ENCODE results near the gene SPOCK3. TPM values are rescaled to one million over a fixed set of nuclear protein-coding genes. Genes with fewer than 3 reads are reported as not detected.

Gene SPOCK3
- polyA plus RNA-seq, 1 experiment, result not detected

DNA sequence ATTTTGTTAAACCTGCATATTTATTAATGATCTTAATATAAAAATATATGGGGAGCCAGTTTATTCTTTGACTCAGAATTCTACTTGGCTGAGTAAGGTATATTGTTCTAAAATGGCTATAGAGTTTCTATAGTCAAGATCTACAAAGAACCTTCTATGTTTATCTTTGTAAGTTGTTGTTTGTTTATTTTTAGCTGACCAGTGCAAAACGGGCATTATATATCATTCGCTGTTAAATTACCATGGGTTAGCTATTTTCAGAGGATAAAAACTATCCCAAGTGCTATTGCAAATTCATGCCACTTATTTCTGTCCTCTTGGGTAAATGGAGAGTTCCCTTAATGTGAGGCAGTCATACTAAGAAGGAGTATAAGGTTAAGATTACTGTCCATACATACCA is 5.3 kb upstream of the SPOCK3 start:
- ChIA-PET POLR2A (no interaction called here), CTCF (no interaction called here)
- no peaks in the 10 kb centered on the region for H3K27me3 ChIP-seq (ENCODE audit: control insufficient read depth, insufficient read depth, low read length)
- no peaks in the 10 kb centered on the region for H3K36me3 ChIP-seq (ENCODE audit: control insufficient read depth, insufficient read depth, low read length)
- TF ChIP-seq, protein P1, sequence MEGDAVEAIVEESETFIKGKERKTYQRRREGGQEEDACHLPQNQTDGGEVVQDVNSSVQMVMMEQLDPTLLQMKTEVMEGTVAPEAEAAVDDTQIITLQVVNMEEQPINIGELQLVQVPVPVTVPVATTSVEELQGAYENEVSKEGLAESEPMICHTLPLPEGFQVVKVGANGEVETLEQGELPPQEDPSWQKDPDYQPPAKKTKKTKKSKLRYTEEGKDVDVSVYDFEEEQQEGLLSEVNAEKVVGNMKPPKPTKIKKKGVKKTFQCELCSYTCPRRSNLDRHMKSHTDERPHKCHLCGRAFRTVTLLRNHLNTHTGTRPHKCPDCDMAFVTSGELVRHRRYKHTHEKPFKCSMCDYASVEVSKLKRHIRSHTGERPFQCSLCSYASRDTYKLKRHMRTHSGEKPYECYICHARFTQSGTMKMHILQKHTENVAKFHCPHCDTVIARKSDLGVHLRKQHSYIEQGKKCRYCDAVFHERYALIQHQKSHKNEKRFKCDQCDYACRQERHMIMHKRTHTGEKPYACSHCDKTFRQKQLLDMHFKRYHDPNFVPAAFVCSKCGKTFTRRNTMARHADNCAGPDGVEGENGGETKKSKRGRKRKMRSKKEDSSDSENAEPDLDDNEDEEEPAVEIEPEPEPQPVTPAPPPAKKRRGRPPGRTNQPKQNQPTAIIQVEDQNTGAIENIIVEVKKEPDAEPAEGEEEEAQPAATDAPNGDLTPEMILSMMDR (IDR thresholded peaks at IDR 0.05; ENCODE audit: insufficient read depth, low read depth, low read length), result no peak
- no peak overlapping the region for H3K4me3 ChIP-seq (ENCODE audit: low read depth, low read length)
- DNase-seq (ENCODE audit: low read depth), result no peak

DNA sequence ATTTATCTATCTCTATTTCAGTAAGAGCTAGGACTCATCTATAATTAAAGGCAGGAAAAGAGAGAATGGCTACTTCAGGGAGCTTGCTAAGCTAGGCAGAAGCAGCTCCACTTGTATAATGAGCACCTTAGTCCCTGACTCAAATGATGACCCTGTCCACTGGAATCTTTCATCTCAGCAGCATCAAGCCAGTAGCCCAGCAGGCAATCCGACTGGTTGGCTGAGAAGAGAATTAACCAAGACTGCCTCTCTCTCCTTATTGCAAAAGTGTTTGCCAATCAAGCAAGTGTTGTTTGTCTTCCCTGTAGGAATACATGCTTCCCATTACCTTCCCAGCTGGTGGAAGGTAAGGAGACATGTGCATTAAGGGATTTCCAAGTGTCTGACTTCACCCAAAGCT is 3.9 kb upstream of the SPOCK3 start:
- ChIA-PET CTCF (no interaction called here), POLR2A (no interaction called here)
- TF ChIP-seq, protein P1 (IDR thresholded peaks at IDR 0.05; ENCODE audit: insufficient read depth, low read depth, low read length), result no peak
- Histone ChIP-seq H3K4me3 (ENCODE audit: low read depth, low read length) (no peak overlapping the region), H3K27me3 (ENCODE audit: control insufficient read depth, insufficient read depth, low read length) (0 out of 2 replicates have a peak, but pooled peaks cover 3% of the 10 kb centered on the region), H3K36me3 (ENCODE audit: control insufficient read depth, insufficient read depth, low read length) (no peaks in the 10 kb centered on the region)
- DNase-seq (ENCODE audit: low read depth), result no peak

DNA sequence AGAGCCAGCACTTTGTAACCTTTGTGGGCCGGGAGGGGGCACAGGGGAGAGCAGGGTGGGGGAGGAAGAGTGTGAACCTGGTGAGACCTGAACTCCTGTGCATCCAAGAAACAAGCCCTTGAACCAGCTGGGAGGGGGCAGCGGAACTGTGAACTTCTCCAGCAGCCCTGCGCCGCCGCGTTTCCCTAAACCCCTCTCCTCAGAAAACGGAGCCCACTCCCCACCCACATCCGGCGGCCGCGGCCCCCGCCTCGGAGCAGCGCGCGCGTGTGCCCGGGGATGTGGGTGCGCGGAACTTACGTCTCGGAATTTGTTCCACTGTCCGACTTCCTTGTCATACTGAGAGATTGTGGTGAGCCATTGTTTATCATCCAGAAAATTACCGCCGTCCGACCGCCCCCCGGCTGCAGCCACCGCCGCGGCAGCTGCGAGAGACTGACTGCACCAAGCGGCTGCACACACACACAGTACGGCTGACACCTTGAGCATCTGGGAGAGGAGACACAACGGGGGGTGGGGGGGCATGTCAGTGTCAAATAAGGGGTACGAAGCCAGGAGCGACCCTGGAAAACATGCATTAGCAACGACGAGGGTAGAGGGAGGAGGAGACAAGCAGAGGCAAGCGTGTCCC is 494 bp downstream of the SPOCK3 start:
- peak overlapping the region; percentile 11; the same call in 1 of the 2 replicates for H3K4me3 ChIP-seq (ENCODE audit: low read depth, low read length)
- TF ChIP-seq, protein P1 (IDR thresholded peaks at IDR 0.05; ENCODE audit: insufficient read depth, low read depth, low read length), result no peak
- H3K27me3 ChIP-seq (ENCODE audit: control insufficient read depth, insufficient read depth, low read length), result 0 out of 2 replicates have a peak, but pooled peaks cover 3% of the 10 kb centered on the region
- DNase-seq (ENCODE audit: low read depth), result no peak
- H3K36me3 ChIP-seq (ENCODE audit: control insufficient read depth, insufficient read depth, low read length), result no peaks in the 10 kb centered on the region
- POLR2A ChIA-PET, result no interaction called here
- CTCF ChIA-PET, result no interaction called here

DNA sequence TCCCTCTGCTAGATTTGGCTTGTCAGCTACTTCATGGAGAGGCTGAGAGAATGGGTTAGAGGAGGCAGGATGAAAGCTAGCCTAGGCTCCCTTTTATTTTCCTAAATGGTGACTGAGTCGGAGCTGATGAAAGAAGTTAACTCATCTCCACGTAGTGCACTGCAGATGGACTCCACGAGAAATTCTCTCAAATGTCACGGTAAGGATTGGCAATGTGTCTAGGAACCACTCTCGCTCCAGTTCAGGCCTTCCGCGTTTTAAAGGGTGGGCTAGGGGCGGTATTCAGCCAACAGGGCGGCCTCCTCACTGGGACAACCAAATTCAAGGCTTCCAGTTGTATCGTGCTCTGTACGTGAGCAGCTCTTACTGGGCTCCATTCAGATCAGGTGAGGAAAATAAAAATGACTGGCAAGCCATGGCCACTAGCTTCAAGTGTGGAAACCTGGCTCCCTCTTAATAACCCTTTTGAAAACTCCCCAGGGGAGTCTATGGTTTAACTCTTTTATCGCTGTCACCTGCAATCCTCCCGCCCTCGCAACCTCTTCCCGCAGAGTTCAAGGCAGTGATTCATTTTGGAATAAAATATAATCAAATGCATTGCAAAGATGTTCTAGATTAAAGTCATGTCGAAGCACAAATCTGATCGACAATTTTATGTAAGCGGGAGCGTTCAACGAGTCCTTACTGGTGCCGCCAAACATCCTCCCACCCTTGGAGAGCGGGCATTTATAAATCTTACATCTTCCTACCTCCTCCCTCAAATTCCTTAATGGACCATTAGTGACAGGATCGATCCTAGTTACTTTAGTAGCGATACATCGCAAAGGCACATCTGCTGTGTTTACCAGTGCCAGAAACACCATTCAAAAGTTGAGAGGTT is 1.2 kb downstream of the SPOCK3 start:
- ChIA-PET POLR2A (no interaction called here), CTCF (no interaction called here)
- DNase-seq (ENCODE audit: low read depth), result no peak
- Histone ChIP-seq H3K36me3 (ENCODE audit: control insufficient read depth, insufficient read depth, low read length) (no peaks in the 10 kb centered on the region), H3K4me3 (ENCODE audit: low read depth, low read length) (no peak overlapping the region), H3K27me3 (ENCODE audit: control insufficient read depth, insufficient read depth, low read length) (0 out of 2 replicates have a peak, but pooled peaks cover 3% of the 10 kb centered on the region)
- TF ChIP-seq, protein P1 (IDR thresholded peaks at IDR 0.05; ENCODE audit: insufficient read depth, low read depth, low read length), result no peak

DNA sequence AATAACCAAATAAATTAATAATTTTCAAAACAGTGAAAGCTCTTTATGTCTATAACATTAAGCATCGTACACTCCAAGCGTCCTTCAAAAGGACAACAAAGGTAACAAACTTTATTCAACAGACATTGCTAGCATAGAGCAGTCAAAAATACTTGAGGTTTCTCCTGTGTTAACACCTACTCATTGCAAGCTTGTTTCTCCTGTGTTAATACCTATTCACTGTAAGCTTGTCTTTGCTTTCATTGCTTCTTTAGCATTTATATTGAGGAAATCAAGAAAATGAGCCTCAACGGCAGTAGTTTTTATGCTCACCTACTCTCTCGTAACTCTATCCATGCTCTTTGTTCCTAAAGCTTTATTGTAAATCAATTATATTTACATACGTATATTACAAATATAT is 3.5 kb downstream of the SPOCK3 start:
- ChIA-PET POLR2A (no interaction called here), CTCF (no interaction called here)
- Histone ChIP-seq H3K27me3 (ENCODE audit: control insufficient read depth, insufficient read depth, low read length) (0 out of 2 replicates have a peak, but pooled peaks cover 3% of the 10 kb centered on the region), H3K4me3 (ENCODE audit: low read depth, low read length) (no peak overlapping the region), H3K36me3 (ENCODE audit: control insufficient read depth, insufficient read depth, low read length) (no peaks in the 10 kb centered on the region)
- TF ChIP-seq, protein P1 (IDR thresholded peaks at IDR 0.05; ENCODE audit: insufficient read depth, low read depth, low read length), result no peak
- no peak for DNase-seq (ENCODE audit: low read depth)

Data from BJ (cell line).